Ovary (tissue), 3 donors: ENCODE measurements around the gene TRAPPC2.
"Not testable (repeated sequence)": the region's sequence is repeated elsewhere in the genome, so short reads cannot be mapped to it uniquely, and the experiment has no call there.

Experiments used
- POLR2A ChIP-seq: fragments of 450-650 bp; IDR thresholded peaks from one replicate; pipeline ENCODE4 v1.6.1; 2017; ENCODE audit warnings: antibody characterized with exemption, mild to moderate bottlenecking, moderate library complexity
- TF ChIP-seq, protein P1 (sequence below), 3 donors: fragments of 450-650 bp in 2 of 3; fragments of 200-600 bp in 1 of 3; IDR thresholded peaks; one replicate each; pipeline versions ENCODE4 v1.5.1 to v1.8.0; 2016 to 2022; ENCODE audit warnings: antibody characterized with exemption in 3 of 3, mild to moderate bottlenecking in 1 of 3
- donor health status: DM: no; HTN: no; CAD: no.

DNA sequence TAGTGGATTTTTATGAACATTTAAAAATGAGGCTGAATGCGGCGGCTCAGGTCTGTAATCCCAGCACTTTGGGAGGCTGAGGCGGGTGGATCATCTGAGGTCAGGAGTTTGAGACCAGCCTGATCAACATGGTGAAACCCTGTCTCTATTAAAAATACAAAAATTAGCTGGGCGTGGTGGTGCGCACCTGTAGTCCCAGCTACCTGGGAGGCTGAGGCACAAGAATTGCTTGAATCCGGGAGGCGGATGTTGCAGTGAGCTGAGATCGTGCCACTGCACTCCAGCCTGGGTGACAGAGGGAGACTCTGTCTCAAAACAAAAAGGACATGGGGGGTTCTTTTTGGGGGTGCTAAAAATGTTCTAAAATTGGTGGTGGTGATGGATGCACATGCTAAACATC, 64.7 kb downstream of the TRAPPC2 start:
- TF ChIP-seq POLR2A: not testable (repeated sequence)
- TF ChIP-seq, protein P1, sequence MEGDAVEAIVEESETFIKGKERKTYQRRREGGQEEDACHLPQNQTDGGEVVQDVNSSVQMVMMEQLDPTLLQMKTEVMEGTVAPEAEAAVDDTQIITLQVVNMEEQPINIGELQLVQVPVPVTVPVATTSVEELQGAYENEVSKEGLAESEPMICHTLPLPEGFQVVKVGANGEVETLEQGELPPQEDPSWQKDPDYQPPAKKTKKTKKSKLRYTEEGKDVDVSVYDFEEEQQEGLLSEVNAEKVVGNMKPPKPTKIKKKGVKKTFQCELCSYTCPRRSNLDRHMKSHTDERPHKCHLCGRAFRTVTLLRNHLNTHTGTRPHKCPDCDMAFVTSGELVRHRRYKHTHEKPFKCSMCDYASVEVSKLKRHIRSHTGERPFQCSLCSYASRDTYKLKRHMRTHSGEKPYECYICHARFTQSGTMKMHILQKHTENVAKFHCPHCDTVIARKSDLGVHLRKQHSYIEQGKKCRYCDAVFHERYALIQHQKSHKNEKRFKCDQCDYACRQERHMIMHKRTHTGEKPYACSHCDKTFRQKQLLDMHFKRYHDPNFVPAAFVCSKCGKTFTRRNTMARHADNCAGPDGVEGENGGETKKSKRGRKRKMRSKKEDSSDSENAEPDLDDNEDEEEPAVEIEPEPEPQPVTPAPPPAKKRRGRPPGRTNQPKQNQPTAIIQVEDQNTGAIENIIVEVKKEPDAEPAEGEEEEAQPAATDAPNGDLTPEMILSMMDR (IDR thresholded peaks at IDR 0.05): not testable (repeated sequence)
